CD4-positive, alpha-beta T cell (primary cell): ENCODE measurements around the gene RAMP2. TPM values are rescaled to one million over a fixed set of nuclear protein-coding genes. Genes with fewer than 3 reads are reported as not detected.

Experiments
- ATAC-seq: fragments of 200-7000 bp; cut with Tn5 transposase; one replicate; pipeline ENCODE4 v1.10.0; 2022; ENCODE audit warnings: mild to moderate bottlenecking; ENCODE audit not compliant: poor library complexity
- CTCF ChIA-PET: fragments of 350-600 bp; sonication (Branson Sonifier 250); formaldehyde crosslinking; loops from one replicate; lab custom pipeline; 2021; ENCODE audit warnings: antibody characterized with exemption, inconsistent platforms; lab: Charles Lee
- POLR2A ChIA-PET: fragments of 350-600 bp; sonication (Branson Sonifier 250); formaldehyde crosslinking; loops from one replicate; lab custom pipeline; 2021; ENCODE audit warnings: antibody characterized with exemption, inconsistent platforms; lab: Charles Lee
- DNase-seq, 14 experiments: peaks; one replicate each; pipeline ENCODE4 v3.0.0-alpha.2; 2013 to 2020; ENCODE audit warnings: mixed read lengths in 2 of 14
- H3K27ac ChIP-seq, 2 donors: one replicate each; pipeline versions ENCODE4 v1.5.1 to v1.7.0; 2013; ENCODE audit warnings: low read length in 2 of 2, low read depth in 1 of 2, mild to moderate bottlenecking in 1 of 2
- H3K27me3 ChIP-seq, 2 experiments: 1 replicate in 1 of 2; 2 replicates in 1 of 2; pipeline versions ENCODE4 v1.6.1 to v1.7.0; 2013; ENCODE audit warnings: low read length in 2 of 2, control low read depth in 1 of 2, mild to moderate bottlenecking in 1 of 2, moderate library complexity in 1 of 2; ENCODE audit not compliant: insufficient read depth in 2 of 2, control insufficient read depth in 1 of 2
- H3K36me3 ChIP-seq: one replicate; pipeline ENCODE4 v1.6.1; 2013; ENCODE audit warnings: low read length, control low read depth; ENCODE audit not compliant: insufficient read depth
- H3K4me1 ChIP-seq: one replicate; pipeline ENCODE4 v1.6.1; 2013; ENCODE audit warnings: low read length, control low read depth; ENCODE audit not compliant: insufficient read depth
- H3K4me3 ChIP-seq: one replicate; pipeline ENCODE4 v1.5.1; 2013; ENCODE audit warnings: mild to moderate bottlenecking, low read length, moderate library complexity
- H3K9me3 ChIP-seq, 2 experiments: 1 replicate in 1 of 2; 2 replicates in 1 of 2; pipeline versions ENCODE4 v1.6.1 to v1.7.0; 2013; ENCODE audit warnings: low read length in 2 of 2, mild to moderate bottlenecking in 2 of 2, control low read depth in 1 of 2, moderate library complexity in 1 of 2; ENCODE audit not compliant: control insufficient read depth in 1 of 2, insufficient read depth in 1 of 2
- H3K27ac Mint-ChIP-seq: one replicate; pipeline ENCODE4 v1.8.0; 2020; ENCODE audit warnings: mixed read lengths
- H3K27me3 Mint-ChIP-seq: one replicate; pipeline ENCODE4 v1.8.0; 2021; ENCODE audit warnings: mixed read lengths
- H3K36me3 Mint-ChIP-seq: one replicate; pipeline ENCODE4 v1.8.0; 2021; ENCODE audit warnings: low read depth, mixed read lengths
- H3K4me1 Mint-ChIP-seq: one replicate; pipeline ENCODE4 v1.8.0; 2021; ENCODE audit warnings: low read depth, mixed read lengths
- H3K4me3 Mint-ChIP-seq: one replicate; pipeline ENCODE4 v1.8.0; 2020; ENCODE audit warnings: mild to moderate bottlenecking, mixed read lengths
- H3K9me3 Mint-ChIP-seq: one replicate; pipeline ENCODE4 v1.8.0; 2020; ENCODE audit warnings: mixed read lengths
- intact Hi-C, 2 experiments: fragments of 100-400 bp; cut with DNase I in 1 of 2; cut with micrococcal nuclease in 1 of 2; formaldehyde crosslinking; loops; one replicate each; pipeline versions ENCODE4 v1.15.1 to v1.9.0; 2023 to 2025; cut with DNase I, micrococcal nuclease
- total RNA-seq, 174 experiments: library from RNA in 2 of 174; stranded (reverse) in 2 of 174; gene quantifications; one replicate each; pipeline ENCODE4 v1.2.3 and lab custom pipeline; 2021 to 2026
- TF ChIP-seq, protein P1 (sequence below): fragments of 200-600 bp; IDR thresholded peaks from one replicate; pipeline ENCODE4 v1.8.0; 2022; ENCODE audit warnings: antibody characterized with exemption, mild to moderate bottlenecking

RAMP2 gene
- total RNA-seq, 2 experiments from 2014 or later = not detected

DNA sequence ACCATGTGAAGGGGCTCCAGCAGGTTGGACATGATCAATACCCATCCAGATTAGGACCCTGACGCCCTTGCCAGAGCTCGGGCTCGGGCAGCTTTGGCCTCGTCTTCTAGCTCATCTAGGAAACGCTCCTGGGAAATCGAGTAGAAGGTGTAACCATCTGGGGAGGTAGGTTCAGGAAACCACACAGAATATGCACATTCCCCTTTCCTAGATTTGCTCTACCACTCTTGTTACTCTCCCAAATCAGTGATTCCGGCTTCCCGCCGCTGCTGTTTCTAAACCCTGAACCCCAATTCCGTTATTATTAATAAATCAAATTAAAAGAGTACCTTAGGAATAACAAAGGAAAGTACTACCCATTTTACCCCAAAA is 37.0 kb downstream of the RAMP2 start:
- Histone ChIP-seq H3K36me3 (peaks cover 4% of the 10 kb centered on the region), H3K4me1 (peaks cover 30% of the 10 kb centered on the region), H3K9me3 (no peaks in the 10 kb centered on the region), H3K27ac (no peak overlapping the region), H3K4me3 (peak overlapping the region; percentile 92), H3K27me3 (no peaks in the 10 kb centered on the region)
- no peak for ATAC-seq
- POLR2A ChIA-PET = interaction anchor here (0.7 to 2.3 kb wide), 8 partner anchors 18 to 570 kb away, joined by 3 to 9 read pairs (median 4); partner anchors contain the start of genes BECN1, PSME3, RETREG3 and RPL27
- TF ChIP-seq, protein P1, sequence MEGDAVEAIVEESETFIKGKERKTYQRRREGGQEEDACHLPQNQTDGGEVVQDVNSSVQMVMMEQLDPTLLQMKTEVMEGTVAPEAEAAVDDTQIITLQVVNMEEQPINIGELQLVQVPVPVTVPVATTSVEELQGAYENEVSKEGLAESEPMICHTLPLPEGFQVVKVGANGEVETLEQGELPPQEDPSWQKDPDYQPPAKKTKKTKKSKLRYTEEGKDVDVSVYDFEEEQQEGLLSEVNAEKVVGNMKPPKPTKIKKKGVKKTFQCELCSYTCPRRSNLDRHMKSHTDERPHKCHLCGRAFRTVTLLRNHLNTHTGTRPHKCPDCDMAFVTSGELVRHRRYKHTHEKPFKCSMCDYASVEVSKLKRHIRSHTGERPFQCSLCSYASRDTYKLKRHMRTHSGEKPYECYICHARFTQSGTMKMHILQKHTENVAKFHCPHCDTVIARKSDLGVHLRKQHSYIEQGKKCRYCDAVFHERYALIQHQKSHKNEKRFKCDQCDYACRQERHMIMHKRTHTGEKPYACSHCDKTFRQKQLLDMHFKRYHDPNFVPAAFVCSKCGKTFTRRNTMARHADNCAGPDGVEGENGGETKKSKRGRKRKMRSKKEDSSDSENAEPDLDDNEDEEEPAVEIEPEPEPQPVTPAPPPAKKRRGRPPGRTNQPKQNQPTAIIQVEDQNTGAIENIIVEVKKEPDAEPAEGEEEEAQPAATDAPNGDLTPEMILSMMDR = no peak
- Mint-ChIP-seq H3K4me1 (peaks cover 19% of the 10 kb centered on the region), H3K4me3 (peak overlapping the region; percentile 92), H3K36me3 (peaks cover 11% of the 10 kb centered on the region), H3K27me3 (no peaks in the 10 kb centered on the region), H3K9me3 (no peaks in the 10 kb centered on the region), H3K27ac (peak overlapping the region; percentile 63)
- CTCF ChIA-PET = interaction anchor here (1.0 to 1.1 kb wide), 2 partner anchors 22 to 26 kb away, joined by 4 to 5 read pairs; partner anchors contain the start of gene BECN1
- intact Hi-C loops = loop anchor here in 1 of 2 experiments (2.0 to 5.0 kb wide), 2 partner anchors 23 to 34 kb away; partner anchors contain the start of gene PSME3
- no peak for DNase-seq

DNA sequence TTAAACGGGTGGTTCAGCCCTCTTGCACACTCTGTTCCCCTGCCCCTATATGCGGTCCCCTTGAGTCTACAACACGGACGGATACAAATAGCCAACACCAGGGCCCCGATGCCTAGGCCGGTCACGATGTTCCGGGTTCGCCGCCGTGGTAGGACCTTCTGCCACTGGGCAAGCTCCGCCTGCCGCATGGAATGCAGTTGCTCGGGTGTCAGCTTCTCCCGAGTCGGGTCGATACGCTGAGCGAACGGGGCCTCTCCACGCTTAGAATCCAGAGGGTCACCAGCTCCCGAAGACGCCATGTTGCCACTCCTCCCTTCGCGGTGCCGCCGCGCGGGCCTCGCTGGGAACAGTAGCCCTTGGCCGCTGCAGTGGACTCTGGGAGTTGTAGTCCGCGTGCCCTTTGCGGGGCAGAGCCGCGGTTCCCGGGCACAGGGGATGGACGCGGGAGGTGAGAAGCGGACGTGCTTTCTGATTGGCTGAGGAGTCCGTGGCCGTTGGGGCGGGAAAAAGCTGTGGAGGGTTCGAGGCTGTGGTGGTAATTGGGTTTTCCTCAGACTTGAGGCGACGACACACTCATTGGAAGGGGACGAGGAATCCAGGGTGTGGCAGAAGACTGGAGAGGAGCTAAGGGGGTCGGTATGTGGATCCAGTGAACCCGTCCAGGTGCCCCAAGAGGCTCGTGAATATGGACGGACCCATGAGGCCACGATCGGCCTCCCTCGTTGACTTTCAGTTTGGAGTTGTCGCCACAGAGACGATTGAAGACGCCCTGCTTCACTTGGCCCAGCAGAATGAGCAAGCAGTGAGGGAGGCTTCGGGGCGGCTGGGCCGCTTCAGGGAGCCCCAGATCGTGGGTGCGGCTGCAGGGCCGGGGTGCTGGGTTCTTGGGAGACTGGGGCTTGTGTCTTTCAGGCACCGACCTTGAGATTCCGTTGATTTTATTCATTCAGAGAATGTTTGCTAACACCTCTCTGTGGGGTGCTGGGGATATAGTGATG is 37.7 kb downstream of the RAMP2 start, which contains the start of the genes CNTD1 and COA3:
CNTD1 (plus strand) TSS at position 479 of the 998 bp plus-strand sequence; CDS start at position 686, 207 bp downstream.
COA3 (minus strand) TSS at position 322 of the 998 bp plus-strand sequence; CDS start at position 299, 23 bp downstream.
- H3K36me3 Mint-ChIP-seq = peaks cover 11% of the 10 kb centered on the region
- H3K27ac ChIP-seq = peak within 1 kb of the TSS in 1 of 2 donors; percentile 3

More for the DNA sequence above, 37.7 kb downstream of the RAMP2 start, which contains the start of the genes CNTD1 and COA3:
- Histone ChIP-seq H3K27me3 (no peaks in the 10 kb centered on the region), H3K4me1 (peaks cover 30% of the 10 kb centered on the region), H3K4me3 (peak within 1 kb of the TSS; percentile 92), H3K36me3 (peaks cover 4% of the 10 kb centered on the region), H3K9me3 (no peaks in the 10 kb centered on the region)
- Mint-ChIP-seq H3K4me3 (peak within 1 kb of the TSS; percentile 92), H3K4me1 (peaks cover 19% of the 10 kb centered on the region), H3K27me3 (no peaks in the 10 kb centered on the region), H3K27ac (peak within 1 kb of the TSS; percentile 63), H3K9me3 (no peaks in the 10 kb centered on the region)
- ChIA-PET CTCF (interaction anchor here (1.0 to 1.1 kb wide), 2 partner anchors 22 to 26 kb away, joined by 4 to 5 read pairs; partner anchors contain the start of gene BECN1), POLR2A (interaction anchor here (0.7 to 2.3 kb wide), 8 partner anchors 19 to 569 kb away, joined by 3 to 9 read pairs (median 4); partner anchors contain the start of genes BECN1, PSME3, RETREG3 and RPL27)
- ATAC-seq = peak; percentile 99
- DNase-seq = peak; percentile 59 to 86 (median 68)
- intact Hi-C loops = loop anchor here in 1 of 2 experiments (2.0 to 5.0 kb wide), 2 partner anchors 24 to 34 kb away; partner anchors contain the start of gene PSME3
- TF ChIP-seq, protein P1 = no peak
